Astrocyte (in vitro differentiated cells and primary cell): ENCODE measurements around the gene RIC1. TPM values are rescaled to one million over a fixed set of nuclear protein-coding genes. Genes with fewer than 3 reads are reported as not detected.
A peak's percentile ranks its signal among the peaks of the same experiment; 100 is the strongest.

Experiments
- DNase-seq: peaks from one replicate; pipeline ENCODE4 v3.0.0-alpha.2; 2010; ENCODE audit warnings: low read depth
- FAIRE-seq: peaks from 2 replicates; lab custom pipeline; 2011; peaks lifted over from hg19 to GRCh38; lab: Jason Lieb, UNC
- H2AFZ ChIP-seq: 2 replicates; pipeline ENCODE4 v1.6.0; 2012; ENCODE audit warnings: low read depth, low read length, inconsistent platforms
- H3K27ac ChIP-seq: 2 replicates; pipeline ENCODE4 v1.5.1; 2011; ENCODE audit warnings: low read depth, low read length, inconsistent platforms
- H3K27me3 ChIP-seq: 2 replicates; pipeline ENCODE4 v1.6.0; 2011; ENCODE audit warnings: low read length, inconsistent platforms; ENCODE audit not compliant: insufficient read depth
- H3K36me3 ChIP-seq: 2 replicates; pipeline ENCODE4 v1.5.1; 2011; ENCODE audit warnings: low read length, inconsistent platforms; ENCODE audit not compliant: insufficient read depth
- H3K4me1 ChIP-seq: 2 replicates; pipeline ENCODE4 v1.5.1; 2011; ENCODE audit warnings: low read length, inconsistent platforms; ENCODE audit not compliant: insufficient read depth
- H3K4me2 ChIP-seq: 2 replicates; pipeline ENCODE4 v1.6.0; 2012; ENCODE audit warnings: low read length, inconsistent platforms
- H3K4me3 ChIP-seq: 2 replicates; pipeline ENCODE4 v1.5.1; 2011; ENCODE audit warnings: low read depth, mild to moderate bottlenecking, low read length, inconsistent platforms; ENCODE audit not compliant: insufficient read depth
- H3K79me2 ChIP-seq: 2 replicates; pipeline ENCODE4 v1.6.0; 2012; ENCODE audit warnings: mild to moderate bottlenecking, low read length, inconsistent platforms; ENCODE audit not compliant: insufficient read depth
- H3K9ac ChIP-seq: 2 replicates; pipeline ENCODE4 v1.6.0; 2012; ENCODE audit warnings: mild to moderate bottlenecking, low read length, inconsistent platforms
- H3K9me3 ChIP-seq: 2 replicates; pipeline ENCODE4 v1.5.1; 2012; ENCODE audit warnings: low read depth, mild to moderate bottlenecking, low read length, inconsistent platforms; ENCODE audit not compliant: insufficient read depth
- H4K20me1 ChIP-seq: 2 replicates; pipeline ENCODE4 v1.6.0; 2012; ENCODE audit warnings: low read length, inconsistent platforms; ENCODE audit not compliant: insufficient read depth
- H3K27ac Mint-ChIP-seq: one replicate; pipeline ENCODE4 v1.8.0; 2021; ENCODE audit warnings: mild to moderate bottlenecking, mixed read lengths; ENCODE audit not compliant: unreplicated experiment
- H3K27me3 Mint-ChIP-seq: one replicate; pipeline ENCODE4 v1.8.0; 2021; ENCODE audit warnings: low read depth, mixed read lengths; ENCODE audit not compliant: unreplicated experiment
- H3K36me3 Mint-ChIP-seq: one replicate; pipeline ENCODE4 v1.8.0; 2021; ENCODE audit warnings: low read depth, mixed read lengths; ENCODE audit not compliant: unreplicated experiment
- H3K4me1 Mint-ChIP-seq: one replicate; pipeline ENCODE4 v1.8.0; 2021; ENCODE audit warnings: low read depth, mixed read lengths; ENCODE audit not compliant: unreplicated experiment
- H3K4me3 Mint-ChIP-seq: one replicate; pipeline ENCODE4 v1.8.0; 2021; ENCODE audit warnings: mild to moderate bottlenecking, moderate library complexity, mixed read lengths; ENCODE audit not compliant: unreplicated experiment
- H3K9me3 Mint-ChIP-seq: one replicate; pipeline ENCODE4 v1.8.0; 2021; ENCODE audit warnings: mild to moderate bottlenecking, mixed read lengths; ENCODE audit not compliant: unreplicated experiment
- CTCF ChIP-seq: IDR thresholded peaks from 2 replicates; pipeline ENCODE4 v1.5.1; 2011; ENCODE audit warnings: low read depth, mild to moderate bottlenecking, inconsistent platforms, low read length, moderate library complexity; ENCODE audit not compliant: insufficient read depth
- EZH2 ChIP-seq: IDR thresholded peaks from 2 replicates; pipeline ENCODE4 v1.6.1; 2012; ENCODE audit warnings: mild to moderate bottlenecking, low read length, inconsistent platforms; ENCODE audit not compliant: insufficient read depth
- total RNA-seq: library from RNA; stranded (reverse); gene quantifications from 2 replicates; pipeline ENCODE4 v1.2.1, GENCODE V29; 2021

The RIC1 gene
- total RNA-seq, 1 donor from 2014 or later: 53.8 TPM

GRCh38 chr9:5632540-5632939 is 3.6 kb downstream of the RIC1 start:
- Histone ChIP-seq H3K4me1 (peaks cover 12% of the 10 kb centered on the region), H3K36me3 (no peaks in the 10 kb centered on the region), H4K20me1 (peaks cover 63% of the 10 kb centered on the region), H3K9me3 (no peaks in the 10 kb centered on the region), H3K27ac (no peak overlapping the region), H3K27me3 (no peaks in the 10 kb centered on the region), H3K9ac (no peak overlapping the region), H3K4me2 (peak overlapping the region; percentile 41), H2AFZ (no peak overlapping the region), H3K4me3 (no peak overlapping the region), H3K79me2 (peaks cover 94% of the 10 kb centered on the region)
- Mint-ChIP-seq H3K36me3 (peaks cover 2% of the 10 kb centered on the region), H3K4me1 (peaks cover 25% of the 10 kb centered on the region), H3K27ac (peak overlapping the region; percentile 60), H3K9me3 (peaks cover 6% of the 10 kb centered on the region), H3K27me3 (no peaks in the 10 kb centered on the region), H3K4me3 (peak overlapping the region; percentile 100)
- DNase-seq (no peak), FAIRE-seq (no peak)
- TF ChIP-seq CTCF (no peak), EZH2 (no peak)

GRCh38 chr9:5633243-5633642 is 4.3 kb downstream of the RIC1 start:
- Mint-ChIP-seq H3K27me3 (no peaks in the 10 kb centered on the region), H3K4me3 (peak overlapping the region; percentile 47), H3K9me3 (peaks cover 6% of the 10 kb centered on the region), H3K36me3 (peaks cover 2% of the 10 kb centered on the region), H3K4me1 (peaks cover 25% of the 10 kb centered on the region), H3K27ac (peak overlapping the region; percentile 60)
- Histone ChIP-seq H3K4me1 (peaks cover 5% of the 10 kb centered on the region), H3K79me2 (peaks cover 94% of the 10 kb centered on the region), H3K9ac (no peak overlapping the region), H4K20me1 (peaks cover 70% of the 10 kb centered on the region), H2AFZ (no peak overlapping the region), H3K36me3 (no peaks in the 10 kb centered on the region), H3K4me2 (peak overlapping the region; percentile 41), H3K27me3 (no peaks in the 10 kb centered on the region), H3K4me3 (no peak overlapping the region), H3K27ac (no peak overlapping the region), H3K9me3 (no peaks in the 10 kb centered on the region)
- peak; percentile 64 for DNase-seq
- no peak for FAIRE-seq
- TF ChIP-seq CTCF (no peak), EZH2 (no peak)

- Mint-ChIP-seq H3K27ac (no peak overlapping the region), H3K4me1 (peaks cover 25% of the 10 kb centered on the region), H3K4me3 (no peak overlapping the region), H3K9me3 (peaks cover 10% of the 10 kb centered on the region), H3K36me3 (peaks cover 5% of the 10 kb centered on the region), H3K27me3 (no peaks in the 10 kb centered on the region)
- H3K27ac ChIP-seq: no peak overlapping the region
- peaks cover 5% of the 10 kb centered on the region for H3K4me1 ChIP-seq
- no peak for FAIRE-seq
- no peak overlapping the region for H3K4me2 ChIP-seq
- DNase-seq: no peak
- TF ChIP-seq CTCF (no peak), EZH2 (no peak)
- no peak overlapping the region for H3K4me3 ChIP-seq
- no peaks in the 10 kb centered on the region for H3K9me3 ChIP-seq
- H2AFZ ChIP-seq: no peak overlapping the region
- no peaks in the 10 kb centered on the region for H3K27me3 ChIP-seq
- peaks cover 100% of the 10 kb centered on the region for H3K79me2 ChIP-seq
- H4K20me1 ChIP-seq: peaks cover 80% of the 10 kb centered on the region
- no peak overlapping the region for H3K9ac ChIP-seq
- H3K36me3 ChIP-seq: no peaks in the 10 kb centered on the region
Observed at GRCh38 chr9:5635390-5635789, 6.5 kb downstream of the RIC1 start.
